Panc1 (cell line): Measurements from ENCODE around the gene POU2AF2. TPM values are rescaled to one million over a fixed set of nuclear protein-coding genes. Genes with fewer than 3 reads are reported as not detected.

Experiments
- ATAC-seq: fragments of 200-7000 bp; cut with Tn5 transposase; 2 replicates; pipeline ENCODE4 v1.9.1; 2020; ENCODE audit warnings: mild to moderate bottlenecking, moderate library complexity
- BruUV-seq: library from RNA; stranded (reverse); fragments of 400-500 nt; replicated peaks from 2 replicates; lab custom pipeline; 2021; lab: Mats Ljungman, UMichigan
- CTCF ChIA-PET: fragments of 300-600 bp; sonication (Branson Sonifier 250); formaldehyde crosslinking; loops from one replicate; lab custom pipeline; 2022; ENCODE audit warnings: antibody characterized with exemption; lab: Charles Lee
- POLR2A ChIA-PET: fragments of 300-600 bp; sonication (Branson Sonifier 250); formaldehyde crosslinking; loops from one replicate; lab custom pipeline; 2022; ENCODE audit warnings: antibody characterized with exemption; lab: Charles Lee
- DNase-seq: peaks from one replicate; pipeline ENCODE4 v3.0.0-alpha.2; 2010; ENCODE audit warnings: low read depth, low spot score
- H3K27ac ChIP-seq: 2 replicates; pipeline ENCODE4 v1.5.1; 2011; ENCODE audit warnings: mild to moderate bottlenecking, low read length, inconsistent platforms
- H3K27me3 ChIP-seq: fragments of 200-500 bp; sonication (Bioruptor generic); 2 replicates; pipeline ENCODE4 v1.6.0; 2014; ENCODE audit warnings: low read length, inconsistent platforms; ENCODE audit not compliant: control insufficient read depth, insufficient read depth
- H3K36me3 ChIP-seq: fragments of 200-500 bp; sonication (Bioruptor generic); 2 replicates; pipeline ENCODE4 v1.5.1; 2014; ENCODE audit warnings: inconsistent platforms, mild to moderate bottlenecking, low read length, moderate library complexity; ENCODE audit not compliant: control insufficient read depth, insufficient read depth
- H3K4me1 ChIP-seq: 2 replicates; pipeline ENCODE4 v1.5.1; 2011; ENCODE audit warnings: inconsistent platforms, mild to moderate bottlenecking, low read length, moderate library complexity; ENCODE audit not compliant: control insufficient read depth, insufficient read depth
- H3K4me3 ChIP-seq, 2 experiments: 2 replicates each; pipeline ENCODE4 v1.5.1; 2011 to 2012; ENCODE audit warnings: low read depth in 2 of 2, low read length in 2 of 2, mild to moderate bottlenecking in 2 of 2, inconsistent platforms in 1 of 2, moderate library complexity in 1 of 2
- H3K9me3 ChIP-seq: fragments of 200-500 bp; sonication (Bioruptor generic); 2 replicates; pipeline ENCODE4 v1.5.1; 2014; ENCODE audit warnings: low read depth, mild to moderate bottlenecking, inconsistent platforms, low read length, moderate library complexity; ENCODE audit not compliant: control insufficient read depth, insufficient read depth
- POLR2AphosphoS5 ChIP-seq: IDR thresholded peaks from 2 replicates; pipeline ENCODE4 v1.6.1; 2012; ENCODE audit warnings: mild to moderate bottlenecking, low read depth, low read length, moderate library complexity
- SIN3A ChIP-seq: IDR thresholded peaks from 2 replicates; pipeline ENCODE4 v1.6.1; 2012; ENCODE audit warnings: low read depth, mild to moderate bottlenecking, low read length, moderate library complexity, borderline replicate concordance; ENCODE audit not compliant: insufficient read depth
- TCF7L2 ChIP-seq: IDR thresholded peaks from 2 replicates; pipeline ENCODE4 v1.6.1; 2011; ENCODE audit warnings: mild to moderate bottlenecking, low read depth, low read length, inconsistent platforms
- in situ Hi-C: cut with HindIII; loops from 2 replicates; pipeline ENCODE4 v1.10.0; 2016; ENCODE audit warnings: low sequenced_read_pairs, low pct_unique_long_range_greater_than_20kb
- intact Hi-C: fragments of 100-400 bp; cut with micrococcal nuclease; formaldehyde crosslinking; loops from one replicate; pipeline ENCODE4 v1.10.0; 2022; ENCODE audit not compliant: unreplicated experiment
- total RNA-seq: library from RNA; stranded (reverse); gene quantifications from one replicate; pipeline ENCODE4 v1.2.1, GENCODE V29; 2021; ENCODE audit not compliant: unreplicated experiment
- TF ChIP-seq, protein P1 (sequence below): fragments of 450-650 bp; IDR thresholded peaks from 2 replicates; pipeline ENCODE4 v1.5.1; 2017; ENCODE audit warnings: mild to moderate bottlenecking
- TF ChIP-seq, protein P2 (sequence below), 2 experiments: IDR thresholded peaks; 2 replicates each; pipeline ENCODE4 v1.6.1; 2011 to 2012; ENCODE audit warnings: low read depth in 2 of 2, control low read depth in 1 of 2, low read length in 1 of 2, mild to moderate bottlenecking in 1 of 2, moderate library complexity in 1 of 2; ENCODE audit not compliant: insufficient read depth in 1 of 2

POU2AF2 gene
- total RNA-seq, 1 experiment from 2014 or later, result not detected

DNA sequence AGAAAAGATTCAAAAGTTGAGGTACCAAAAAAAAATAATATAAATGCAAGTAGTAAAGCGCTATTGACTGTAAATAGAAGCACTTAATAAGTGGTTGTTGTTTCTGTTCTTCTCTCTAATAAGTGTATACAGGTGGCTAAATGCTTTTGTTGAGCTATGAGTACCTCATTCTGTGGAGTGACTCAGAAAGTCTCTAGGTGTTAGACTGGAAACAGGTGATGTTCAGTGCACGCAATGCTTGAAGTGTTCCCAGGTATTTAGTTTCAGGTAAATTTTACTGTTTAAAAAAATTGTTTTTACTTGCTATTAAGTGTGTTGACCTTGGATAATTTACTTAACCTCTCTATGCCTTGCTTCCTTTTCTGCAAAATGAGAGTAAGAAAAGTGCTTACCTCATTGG is 77.0 kb downstream of the POU2AF2 start:
- Histone ChIP-seq H3K27ac (no peak overlapping the region), H3K36me3 (no peaks in the 10 kb centered on the region), H3K9me3 (no peaks in the 10 kb centered on the region), H3K27me3 (peaks cover 15% of the 10 kb centered on the region), H3K4me1 (no peaks in the 10 kb centered on the region), H3K4me3 (no peak overlapping the region)
- no peak for DNase-seq
- no peak for ATAC-seq
- ChIA-PET CTCF (no interaction called here), POLR2A (no interaction called here)
- TF ChIP-seq, protein P1, sequence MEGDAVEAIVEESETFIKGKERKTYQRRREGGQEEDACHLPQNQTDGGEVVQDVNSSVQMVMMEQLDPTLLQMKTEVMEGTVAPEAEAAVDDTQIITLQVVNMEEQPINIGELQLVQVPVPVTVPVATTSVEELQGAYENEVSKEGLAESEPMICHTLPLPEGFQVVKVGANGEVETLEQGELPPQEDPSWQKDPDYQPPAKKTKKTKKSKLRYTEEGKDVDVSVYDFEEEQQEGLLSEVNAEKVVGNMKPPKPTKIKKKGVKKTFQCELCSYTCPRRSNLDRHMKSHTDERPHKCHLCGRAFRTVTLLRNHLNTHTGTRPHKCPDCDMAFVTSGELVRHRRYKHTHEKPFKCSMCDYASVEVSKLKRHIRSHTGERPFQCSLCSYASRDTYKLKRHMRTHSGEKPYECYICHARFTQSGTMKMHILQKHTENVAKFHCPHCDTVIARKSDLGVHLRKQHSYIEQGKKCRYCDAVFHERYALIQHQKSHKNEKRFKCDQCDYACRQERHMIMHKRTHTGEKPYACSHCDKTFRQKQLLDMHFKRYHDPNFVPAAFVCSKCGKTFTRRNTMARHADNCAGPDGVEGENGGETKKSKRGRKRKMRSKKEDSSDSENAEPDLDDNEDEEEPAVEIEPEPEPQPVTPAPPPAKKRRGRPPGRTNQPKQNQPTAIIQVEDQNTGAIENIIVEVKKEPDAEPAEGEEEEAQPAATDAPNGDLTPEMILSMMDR, result no peak
- TF ChIP-seq POLR2AphosphoS5 (no peak), SIN3A (no peak), TCF7L2 (no peak)
- TF ChIP-seq, protein P2, sequence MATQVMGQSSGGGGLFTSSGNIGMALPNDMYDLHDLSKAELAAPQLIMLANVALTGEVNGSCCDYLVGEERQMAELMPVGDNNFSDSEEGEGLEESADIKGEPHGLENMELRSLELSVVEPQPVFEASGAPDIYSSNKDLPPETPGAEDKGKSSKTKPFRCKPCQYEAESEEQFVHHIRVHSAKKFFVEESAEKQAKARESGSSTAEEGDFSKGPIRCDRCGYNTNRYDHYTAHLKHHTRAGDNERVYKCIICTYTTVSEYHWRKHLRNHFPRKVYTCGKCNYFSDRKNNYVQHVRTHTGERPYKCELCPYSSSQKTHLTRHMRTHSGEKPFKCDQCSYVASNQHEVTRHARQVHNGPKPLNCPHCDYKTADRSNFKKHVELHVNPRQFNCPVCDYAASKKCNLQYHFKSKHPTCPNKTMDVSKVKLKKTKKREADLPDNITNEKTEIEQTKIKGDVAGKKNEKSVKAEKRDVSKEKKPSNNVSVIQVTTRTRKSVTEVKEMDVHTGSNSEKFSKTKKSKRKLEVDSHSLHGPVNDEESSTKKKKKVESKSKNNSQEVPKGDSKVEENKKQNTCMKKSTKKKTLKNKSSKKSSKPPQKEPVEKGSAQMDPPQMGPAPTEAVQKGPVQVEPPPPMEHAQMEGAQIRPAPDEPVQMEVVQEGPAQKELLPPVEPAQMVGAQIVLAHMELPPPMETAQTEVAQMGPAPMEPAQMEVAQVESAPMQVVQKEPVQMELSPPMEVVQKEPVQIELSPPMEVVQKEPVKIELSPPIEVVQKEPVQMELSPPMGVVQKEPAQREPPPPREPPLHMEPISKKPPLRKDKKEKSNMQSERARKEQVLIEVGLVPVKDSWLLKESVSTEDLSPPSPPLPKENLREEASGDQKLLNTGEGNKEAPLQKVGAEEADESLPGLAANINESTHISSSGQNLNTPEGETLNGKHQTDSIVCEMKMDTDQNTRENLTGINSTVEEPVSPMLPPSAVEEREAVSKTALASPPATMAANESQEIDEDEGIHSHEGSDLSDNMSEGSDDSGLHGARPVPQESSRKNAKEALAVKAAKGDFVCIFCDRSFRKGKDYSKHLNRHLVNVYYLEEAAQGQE (IDR thresholded peaks at IDR 0.05; ENCODE audit: insufficient read depth in 1 of 2, low read depth in 2 of 2, low read length in 1 of 2), result no peak
- intact Hi-C loops, result no loop called here
- in situ Hi-C loops, result no loop called here
- no TSS peak for BruUV-seq

GRCh38 chr11:111324277-111324720 is 78.8 kb downstream of the POU2AF2 start:
- Histone ChIP-seq H3K27ac (no peak overlapping the region), H3K4me3 (no peak overlapping the region), H3K36me3 (no peaks in the 10 kb centered on the region), H3K4me1 (no peaks in the 10 kb centered on the region), H3K9me3 (no peaks in the 10 kb centered on the region), H3K27me3 (peaks cover 18% of the 10 kb centered on the region)
- DNase-seq (no peak), ATAC-seq (no peak)
- TF ChIP-seq POLR2AphosphoS5 (no peak), TCF7L2 (no peak), SIN3A (no peak)
- TF ChIP-seq, protein P2 (IDR thresholded peaks at IDR 0.05; ENCODE audit: insufficient read depth in 1 of 2, low read depth in 2 of 2, low read length in 1 of 2), result no peak
- TF ChIP-seq, protein P1, result no peak
- in situ Hi-C loops, result no loop called here
- ChIA-PET POLR2A (no interaction called here), CTCF (no interaction called here)
- no TSS peak for BruUV-seq
- intact Hi-C loops, result no loop called here
